HG02852 (cell line): ENCODE data around the gene CKB.

Experiments used
- ATAC-seq: cut with Tn5 transposase; IDR thresholded peaks from one replicate; pipeline ENCODE4 v1.9.1; 2021; ENCODE audit warnings: mild to moderate bottlenecking, moderate library complexity; ENCODE audit not compliant: unreplicated experiment

Gene CKB

GRCh38 chr14:103492156-103492925, 30.3 kb downstream of the CKB start:
- ATAC-seq = no peak

GRCh38 chr14:103491691-103492090, 30.9 kb downstream of the CKB start:
- ATAC-seq = no peak

- ATAC-seq = no peak
These were observed 33.0 kb downstream of the CKB start for GRCh38 chr14:103489621-103490020.

GRCh38 chr14:103488960-103489359, 33.7 kb downstream of the CKB start:
- no peak for ATAC-seq

GRCh38 chr14:103488071-103488470, 34.6 kb downstream of the CKB start:
- no peak for ATAC-seq

- no peak for ATAC-seq
These were observed 37.1 kb downstream of the CKB start for GRCh38 chr14:103485504-103485903.

- no peak for ATAC-seq
These were observed 39.0 kb downstream of the CKB start for GRCh38 chr14:103483600-103483999.

- peak; percentile 80 for ATAC-seq
These were observed 42.0 kb downstream of the CKB start for GRCh38 chr14:103480595-103480994.

- no peak for ATAC-seq
These were observed 46.0 kb downstream of the CKB start for GRCh38 chr14:103476631-103477030.

- ATAC-seq = no peak
These were observed 46.6 kb downstream of the CKB start for GRCh38 chr14:103476065-103476464.

GRCh38 chr14:103474893-103475292, 47.7 kb downstream of the CKB start:
- no peak for ATAC-seq

- no peak for ATAC-seq
These were observed 49.7 kb downstream of the CKB start for GRCh38 chr14:103472939-103473338.
